Skin epidermis (tissue), 12 donors: ENCODE data around the gene MAML1.
"Not testable (repeated sequence)": the region's sequence is repeated elsewhere in the genome, so short reads cannot be mapped to it uniquely, and the experiment has no call there.

Experiments
- H3K27ac ChIP-seq, 21 experiments: fragments of 200-600 bp; sonication (generic) in 11 of 21; one replicate each; pipeline ENCODE4 v1.5.0; 2020; ENCODE audit warnings: mild to moderate bottlenecking in 3 of 21, inconsistent platforms in 2 of 21, moderate library complexity in 2 of 21
- H3K4me3 ChIP-seq, 7 experiments: fragments of 200-600 bp; sonication (generic) in 2 of 7; one replicate each; pipeline ENCODE4 v1.5.0; 2020; ENCODE audit warnings: inconsistent platforms in 2 of 7, mild to moderate bottlenecking in 2 of 7, moderate library complexity in 1 of 7

MAML1 gene

GRCh38 chr5:179732412-179732917, at the start of gene MAML1:
TSS of gene MAML1 (plus strand) at chr5:179732822. CDS start at chr5:179733113, 291 bp downstream.
- Histone ChIP-seq H3K27ac (peak within 1 kb of the TSS; percentile 87 to 98 (median 95)), H3K4me3 (peak within 1 kb of the TSS; percentile 64 to 99 (median 96))

- H3K27ac ChIP-seq, H3K4me3 ChIP-seq: not testable (repeated sequence)
These were observed 43.4 kb upstream of the MAML1 start for GRCh38 chr5:179689212-179689611.

- no peak overlapping the region for H3K4me3 ChIP-seq
- H3K27ac ChIP-seq: no peak overlapping the region
These were observed 38.1 kb upstream of the MAML1 start for GRCh38 chr5:179694561-179694960.

- peak overlapping the region in 2 of 21 experiments; percentile 92 to 99 for H3K27ac ChIP-seq
These were observed 36.0 kb upstream of the MAML1 start for GRCh38 chr5:179696603-179697002.

GRCh38 chr5:179697108-179697507, 35.5 kb upstream of the MAML1 start:
- Histone ChIP-seq H3K4me3 (peak overlapping the region in 1 of 7 experiments; percentile 99), H3K27ac (peak overlapping the region in 17 of 21 experiments; percentile 85 to 100 (median 94))

More at GRCh38 chr5:179696603-179697002, 36.0 kb upstream of the MAML1 start:
- H3K4me3 ChIP-seq: no peak overlapping the region

- H3K4me3 ChIP-seq: peak overlapping the region; percentile 77 to 100 (median 97)
- peak overlapping the region; percentile 60 to 100 (median 94) for H3K27ac ChIP-seq
These were observed 35.1 kb upstream of the MAML1 start for GRCh38 chr5:179697543-179697942.

GRCh38 chr5:179697993-179698934, 34.4 kb upstream of the MAML1 start:
- Histone ChIP-seq H3K4me3 (peak overlapping the region; percentile 77 to 100 (median 97)), H3K27ac (peak overlapping the region; percentile 60 to 100 (median 99))

GRCh38 chr5:179698935-179699615, 33.5 kb upstream of the MAML1 start, which contains the start of gene CANX:
TSS of gene CANX (plus strand) at chr5:179698967. CDS start at chr5:179705682, 6,715 bp downstream.
- Histone ChIP-seq H3K27ac (peak within 1 kb of the TSS; percentile 94 to 100 (median 99)), H3K4me3 (peak within 1 kb of the TSS; percentile 77 to 100 (median 97))

- H3K4me3 ChIP-seq: peak overlapping the region; percentile 77 to 100 (median 97)
- H3K27ac ChIP-seq: peak overlapping the region; percentile 94 to 100 (median 99)
These were observed 32.9 kb upstream of the MAML1 start for GRCh38 chr5:179699616-179700237.

GRCh38 chr5:179700401-179700918, 32.2 kb upstream of the MAML1 start:
- peak overlapping the region in 8 of 21 experiments; percentile 24 to 100 (median 98) for H3K27ac ChIP-seq

GRCh38 chr5:179716286-179716685, 16.3 kb upstream of the MAML1 start:
- no peak overlapping the region for H3K4me3 ChIP-seq

More at GRCh38 chr5:179700401-179700918, 32.2 kb upstream of the MAML1 start:
- H3K4me3 ChIP-seq: peak overlapping the region in 5 of 7 experiments; percentile 77 to 100 (median 97)

GRCh38 chr5:179720222-179720621, 12.4 kb upstream of the MAML1 start:
- no peak overlapping the region for H3K27ac ChIP-seq
- H3K4me3 ChIP-seq: no peak overlapping the region

More at GRCh38 chr5:179716286-179716685, 16.3 kb upstream of the MAML1 start:
- H3K27ac ChIP-seq: no peak overlapping the region

GRCh38 chr5:179724163-179724562, 8.5 kb upstream of the MAML1 start:
- Histone ChIP-seq H3K27ac (no peak overlapping the region), H3K4me3 (no peak overlapping the region)

- Histone ChIP-seq H3K4me3 (no peak overlapping the region), H3K27ac (no peak overlapping the region)
These were observed 5.5 kb upstream of the MAML1 start for GRCh38 chr5:179727106-179727505.

GRCh38 chr5:179729303-179729702, 3.3 kb upstream of the MAML1 start:
- no peak overlapping the region for H3K27ac ChIP-seq
- no peak overlapping the region for H3K4me3 ChIP-seq

GRCh38 chr5:179729727-179730126, 2.9 kb upstream of the MAML1 start:
- Histone ChIP-seq H3K27ac (no peak overlapping the region), H3K4me3 (no peak overlapping the region)

- Histone ChIP-seq H3K4me3 (no peak overlapping the region), H3K27ac (no peak overlapping the region)
These were observed 2.3 kb upstream of the MAML1 start for GRCh38 chr5:179730356-179730755.

GRCh38 chr5:179730852-179731251, 1.8 kb upstream of the MAML1 start:
- Histone ChIP-seq H3K27ac (peak overlapping the region in 4 of 21 experiments; percentile 17 to 97 (median 54)), H3K4me3 (no peak overlapping the region)

GRCh38 chr5:179731791-179732411, 721 bp upstream of the MAML1 start:
- Histone ChIP-seq H3K27ac (peak overlapping the region in 19 of 21 experiments; percentile 47 to 98 (median 94)), H3K4me3 (peak overlapping the region; percentile 64 to 99 (median 96))
